VCaP (cell line): ENCODE results near the gene NR6A1.

Source experiments
- H3K27ac ChIP-seq: fragments of 450-650 bp; 2 replicates; pipeline ENCODE4 v1.5.1; 2017
- CTCF ChIP-seq: fragments of 450-650 bp; conservative IDR thresholded peaks from 2 replicates; pipeline ENCODE4 v1.5.1; 2017; ENCODE audit warnings: mild to moderate bottlenecking, moderate library complexity

Gene NR6A1

GRCh38 chr9:124793015-124793541, 22.0 kb upstream of the NR6A1 start:
- no peak for TF ChIP-seq CTCF
- no peak overlapping the region for H3K27ac ChIP-seq

DNA sequence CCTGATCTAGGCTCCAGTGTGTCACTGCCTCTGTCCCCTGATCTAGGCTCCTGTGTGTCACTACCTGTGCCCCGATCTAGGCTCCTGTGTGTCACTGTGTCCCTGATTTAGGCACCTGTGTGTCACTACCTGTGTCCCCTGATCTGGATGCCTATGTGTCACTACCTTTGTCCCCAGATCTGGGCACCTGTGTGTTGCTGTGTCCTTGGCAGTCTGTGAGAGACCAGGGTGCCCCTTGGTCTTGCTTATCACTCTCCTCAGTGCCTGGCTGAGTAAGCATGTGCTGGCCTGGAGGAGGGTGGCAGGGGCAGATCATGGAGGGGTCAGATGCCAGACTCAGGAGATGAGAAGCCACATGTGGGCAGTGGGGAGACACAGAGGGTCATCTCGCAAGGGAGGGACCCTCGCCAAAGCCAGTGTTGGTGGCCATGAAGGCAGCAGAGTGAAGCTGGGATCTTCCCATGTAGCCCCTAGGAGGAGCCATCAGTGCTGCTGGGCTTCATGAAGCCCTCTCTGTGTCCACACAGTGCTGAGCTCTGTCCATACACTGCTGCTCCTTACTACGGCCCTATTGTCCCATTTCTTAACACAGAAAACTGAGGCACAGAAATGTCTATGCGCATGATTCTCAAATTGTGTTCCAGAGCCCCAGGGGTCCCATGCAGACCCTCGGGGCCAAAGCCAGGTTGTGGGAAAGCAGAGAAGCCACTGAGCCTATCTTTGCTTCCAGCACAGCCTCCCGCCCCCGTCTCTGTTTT, 21.3 kb upstream of the NR6A1 start:
- TF ChIP-seq CTCF, result no peak
- no peak overlapping the region for H3K27ac ChIP-seq

DNA sequence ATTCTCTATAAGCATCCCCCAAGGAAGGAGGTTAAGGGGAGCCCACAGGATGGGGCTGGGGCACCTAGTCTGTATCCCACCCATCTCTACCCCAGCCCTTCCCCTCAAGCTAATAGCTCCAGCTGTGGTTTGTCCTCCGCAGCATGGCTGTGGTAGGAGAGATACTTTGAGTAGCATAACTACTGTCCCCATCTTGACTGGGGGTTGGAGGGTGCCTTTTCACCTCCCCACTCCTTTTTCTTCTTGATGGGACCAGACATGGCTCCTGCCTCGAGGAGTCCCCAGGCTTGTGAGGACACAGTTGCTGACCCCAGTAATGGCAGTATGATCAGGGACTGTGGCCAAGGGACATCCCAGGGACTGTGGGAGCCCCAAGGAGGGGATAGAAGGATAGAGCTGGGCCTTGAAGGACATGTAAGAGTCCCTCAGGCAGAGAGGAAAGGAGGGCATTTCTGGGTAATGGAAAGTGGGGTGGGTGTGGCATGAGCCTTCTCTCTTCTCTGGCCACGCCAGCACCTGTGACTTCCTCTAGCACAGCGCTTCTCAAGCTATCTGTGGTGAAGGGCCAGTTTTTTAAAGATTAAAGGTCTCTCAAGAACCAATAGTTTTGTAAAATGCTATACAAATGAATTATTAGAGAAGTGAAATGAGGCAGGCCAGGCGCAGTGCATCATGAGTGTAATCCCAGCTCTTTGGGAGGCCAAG, 19.8 kb upstream of the NR6A1 start:
- H3K27ac ChIP-seq, result no peak overlapping the region
- no peak for TF ChIP-seq CTCF

GRCh38 chr9:124790301-124790700, 19.2 kb upstream of the NR6A1 start:
- no peak overlapping the region for H3K27ac ChIP-seq
- no peak for TF ChIP-seq CTCF

- TF ChIP-seq CTCF, result no peak
- no peak overlapping the region for H3K27ac ChIP-seq
Observed at GRCh38 chr9:124789531-124789930, 18.4 kb upstream of the NR6A1 start.

DNA sequence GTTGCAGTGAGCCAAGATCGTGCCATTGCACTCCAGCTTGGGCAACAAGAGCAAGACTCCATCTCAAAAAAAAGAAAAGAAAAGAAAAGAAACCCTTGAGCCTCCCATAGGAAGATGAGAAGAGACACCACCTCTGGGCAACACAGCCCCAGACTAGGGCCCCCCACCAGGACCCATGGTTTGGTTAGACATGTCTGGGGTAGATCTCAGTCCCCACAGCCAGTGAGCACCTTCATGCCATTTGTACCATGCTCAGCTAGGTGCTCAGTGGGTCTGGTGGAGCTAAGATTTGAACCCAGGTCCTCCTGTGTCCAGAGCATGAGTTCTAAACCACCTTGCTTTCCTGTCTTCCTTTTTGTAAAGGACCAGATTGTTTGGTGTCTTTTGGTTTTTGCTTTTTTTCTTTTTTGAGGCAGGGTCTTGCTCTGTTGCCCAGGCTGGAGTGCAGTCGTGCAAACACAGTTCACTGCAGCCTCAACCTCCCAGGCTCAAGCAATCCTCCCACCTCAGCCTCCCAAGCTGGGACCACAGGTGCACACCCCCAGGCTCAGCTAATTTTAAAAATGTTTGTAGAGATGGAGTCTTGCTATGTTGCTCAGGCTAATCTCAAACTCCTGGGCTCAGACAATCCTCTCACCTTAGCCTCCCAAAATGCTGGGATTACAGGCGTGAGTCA, 17.6 kb upstream of the NR6A1 start:
- TF ChIP-seq CTCF, result no peak
- H3K27ac ChIP-seq, result no peak overlapping the region
